Transverse colon (tissue), 4 donors: ENCODE results near the gene LTN1.

Experiments used
- CTCF ChIP-seq, 5 experiments: fragments of 200-600 bp in 3 of 5; fragments of 450-650 bp in 2 of 5; sonication (generic) in 3 of 5; IDR thresholded peaks; 1 replicate in 2 of 5; 2 replicates in 3 of 5; pipeline ENCODE4 v1.5.1; 2016 to 2017; ENCODE audit warnings: antibody characterized with exemption in 5 of 5, inconsistent platforms in 3 of 5, mild to moderate bottlenecking in 2 of 5, moderate library complexity in 1 of 5
- POLR2A ChIP-seq: fragments of 450-650 bp; IDR thresholded peaks from one replicate; pipeline ENCODE4 v1.6.1; 2016; ENCODE audit warnings: antibody characterized with exemption, mild to moderate bottlenecking, moderate library complexity
- POLR2AphosphoS5 ChIP-seq, 3 donors: sonication (generic); formaldehyde crosslinking; IDR thresholded peaks; one replicate each; pipeline ENCODE4 v1.6.1; 2016; ENCODE audit warnings: antibody characterized with exemption in 3 of 3

- TF ChIP-seq CTCF (IDR thresholded peaks at IDR 0.05), result no peak
- no peak for TF ChIP-seq POLR2AphosphoS5 (IDR thresholded peaks at IDR 0.05)
- no peak for TF ChIP-seq POLR2A
Measured at GRCh38 chr21:28938726-28939125, 54.0 kb downstream of the LTN1 start.
